OCI-LY3 (cell line): ENCODE results near the gene NRROS.

ENCODE experiments used
- CTCF ChIP-seq: fragments of 200-600, 300-600 bp; sonication (generic); IDR thresholded peaks from 2 replicates; pipeline ENCODE4 v1.5.1; 2014; ENCODE audit warnings: antibody characterized with exemption, low read length, low read depth
- EZH2phosphoT487 ChIP-seq: fragments of 200-600 bp; shearing (Covaris generic); IDR thresholded peaks from 2 replicates; pipeline ENCODE4 v1.6.1; 2018; ENCODE audit warnings: antibody characterized with exemption, mixed run types, low read depth

- TF ChIP-seq CTCF = no peak
- TF ChIP-seq EZH2phosphoT487 = no peak
Observed at GRCh38 chr3:196706327-196706726, 66.8 kb downstream of the NRROS start.
